Loucy (cell line): ENCODE data around the gene CIAO3.

ENCODE experiments used
- H2AFZ ChIP-seq: fragments of 200-600 bp; sonication (generic); 2 replicates; pipeline ENCODE4 v1.6.0; 2016; ENCODE audit warnings: antibody characterized with exemption, mild to moderate bottlenecking, low read length, moderate library complexity
- H3F3A ChIP-seq: fragments of 200-600 bp; 2 replicates; pipeline ENCODE4 v1.6.0; 2016; ENCODE audit warnings: antibody characterized with exemption, low read depth, mild to moderate bottlenecking
- H3K27me3 ChIP-seq: fragments of 200-600 bp; sonication (generic); 2 replicates; pipeline ENCODE4 v1.6.1; 2014; ENCODE audit warnings: low read length, mild to moderate bottlenecking; ENCODE audit not compliant: insufficient read depth, poor library complexity, severe bottlenecking
- H3K36me3 ChIP-seq: fragments of 200-600 bp; sonication (generic); 2 replicates; pipeline ENCODE4 v1.6.1; 2016; ENCODE audit warnings: low read length; ENCODE audit not compliant: insufficient read depth
- H3K4me1 ChIP-seq: fragments of 200-600 bp; sonication (generic); 2 replicates; pipeline ENCODE4 v1.5.1; 2014; ENCODE audit warnings: low read length, mild to moderate bottlenecking; ENCODE audit not compliant: insufficient read depth, poor library complexity, severe bottlenecking
- H3K4me2 ChIP-seq: fragments of 200-600 bp; sonication (generic); 2 replicates; pipeline ENCODE4 v1.6.0; 2014; ENCODE audit warnings: antibody characterized with exemption, low read length, low read depth, mild to moderate bottlenecking; ENCODE audit not compliant: poor library complexity, severe bottlenecking
- H3K4me3 ChIP-seq: fragments of 200-600 bp; sonication (generic); 2 replicates; pipeline ENCODE4 v1.5.1; 2014; ENCODE audit warnings: low read length, mild to moderate bottlenecking, mixed read lengths; ENCODE audit not compliant: poor library complexity, severe bottlenecking
- H3K79me2 ChIP-seq: fragments of 200-600 bp; sonication (generic); 2 replicates; pipeline ENCODE4 v1.6.1; 2014; ENCODE audit warnings: low read length; ENCODE audit not compliant: insufficient read depth
- H3K9ac ChIP-seq: fragments of 200-600 bp; sonication (generic); 2 replicates; pipeline ENCODE4 v1.6.0; 2014; ENCODE audit warnings: mild to moderate bottlenecking, low read depth, low read length, moderate library complexity; ENCODE audit not compliant: poor library complexity, severe bottlenecking
- H3K9me2 ChIP-seq: fragments of 200-600 bp; sonication (generic); replicated peaks from 2 replicates; pipeline ENCODE4 v1.6.1; 2016; ENCODE audit warnings: low read depth, low read length, mixed read lengths
- H3K9me3 ChIP-seq: fragments of 200-600 bp; sonication (generic); 2 replicates; pipeline ENCODE4 v1.6.1; 2014; ENCODE audit warnings: mild to moderate bottlenecking, antibody characterized with exemption, low read length, low read depth; ENCODE audit not compliant: insufficient read depth
- H4K20me1 ChIP-seq: fragments of 200-600 bp; sonication (generic); 2 replicates; pipeline ENCODE4 v1.6.0; 2014; ENCODE audit warnings: antibody characterized with exemption, low read length, mild to moderate bottlenecking; ENCODE audit not compliant: insufficient read depth, poor library complexity, severe bottlenecking
- CTCF ChIP-seq: fragments of 200-600 bp; sonication (generic); conservative IDR thresholded peaks from 2 replicates; pipeline ENCODE4 v1.5.1; 2014; ENCODE audit warnings: mild to moderate bottlenecking, antibody characterized with exemption, low read length
- EZH2phosphoT487 ChIP-seq: fragments of 200-600 bp; IDR thresholded peaks from 2 replicates; pipeline ENCODE4 v1.6.1; 2018; ENCODE audit warnings: antibody characterized with exemption, mild to moderate bottlenecking, moderate library complexity, borderline replicate concordance

CIAO3 gene

GRCh38 chr16:734208-734980, 6.4 kb downstream of the CIAO3 start:
- Histone ChIP-seq H2AFZ (no peak overlapping the region), H3K4me2 (no peak overlapping the region), H3K9ac (no peak overlapping the region), H3K79me2 (no peaks in the 10 kb centered on the region), H3F3A (no peaks in the 10 kb centered on the region), H3K9me2 (no peaks in the 10 kb centered on the region), H3K4me1 (no peaks in the 10 kb centered on the region), H3K27me3 (no peaks in the 10 kb centered on the region), H3K36me3 (no peaks in the 10 kb centered on the region), H4K20me1 (no peaks in the 10 kb centered on the region), H3K4me3 (no peak overlapping the region), H3K9me3 (no peaks in the 10 kb centered on the region)
- no peak for TF ChIP-seq EZH2phosphoT487
- TF ChIP-seq CTCF, result no peak

- Histone ChIP-seq H3K79me2 (no peaks in the 10 kb centered on the region), H4K20me1 (no peaks in the 10 kb centered on the region), H2AFZ (no peak overlapping the region), H3K9me3 (no peaks in the 10 kb centered on the region), H3K4me1 (no peaks in the 10 kb centered on the region), H3K4me3 (no peak overlapping the region), H3K9me2 (no peaks in the 10 kb centered on the region), H3K4me2 (no peak overlapping the region), H3K9ac (no peak overlapping the region), H3K27me3 (no peaks in the 10 kb centered on the region), H3F3A (no peaks in the 10 kb centered on the region), H3K36me3 (no peaks in the 10 kb centered on the region)
- no peak for TF ChIP-seq EZH2phosphoT487
- TF ChIP-seq CTCF, result no peak
These were observed 7.2 kb downstream of the CIAO3 start for GRCh38 chr16:733382-734207.

- Histone ChIP-seq H3K36me3 (no peaks in the 10 kb centered on the region), H3F3A (no peaks in the 10 kb centered on the region), H3K4me3 (no peak overlapping the region), H3K9me2 (no peaks in the 10 kb centered on the region), H3K79me2 (no peaks in the 10 kb centered on the region), H3K27me3 (no peaks in the 10 kb centered on the region), H3K4me1 (no peaks in the 10 kb centered on the region), H3K4me2 (no peak overlapping the region), H3K9me3 (no peaks in the 10 kb centered on the region), H2AFZ (no peak overlapping the region), H3K9ac (no peak overlapping the region), H4K20me1 (no peaks in the 10 kb centered on the region)
- TF ChIP-seq EZH2phosphoT487, result no peak
- no peak for TF ChIP-seq CTCF
These were observed 7.9 kb downstream of the CIAO3 start for GRCh38 chr16:732936-733335.
